Measurements from ENCODE around the gene CFAP46.

- no peak for TF ChIP-seq CTCF (IDR thresholded peaks at IDR 0.05)
- no peak for TF ChIP-seq POLR2A (IDR thresholded peaks at IDR 0.05)
Measured at GRCh38 chr10:132798876-132799275, 143.5 kb downstream of the CFAP46 start.

Data from esophagus squamous epithelium (tissue), 4 donors.